Neural cell (in vitro differentiated cells): ENCODE data around the gene WNT5B.

Experiments used
- EP300 ChIP-seq: fragments of 450-650 bp; conservative IDR thresholded peaks from 2 replicates; pipeline ENCODE4 v1.6.1; 2014; ENCODE audit warnings: antibody characterized with exemption, mild to moderate bottlenecking, moderate library complexity; ENCODE audit not compliant: poor library complexity, severe bottlenecking
- RAD21 ChIP-seq: fragments of 450-650 bp; conservative IDR thresholded peaks from 2 replicates; pipeline ENCODE4 v1.6.1; 2014; ENCODE audit warnings: antibody characterized with exemption, mild to moderate bottlenecking, moderate library complexity
- SMC3 ChIP-seq: fragments of 450-650 bp; conservative IDR thresholded peaks from 2 replicates; pipeline ENCODE4 v1.6.1; 2014; ENCODE audit warnings: antibody characterized with exemption, mild to moderate bottlenecking, moderate library complexity; ENCODE audit not compliant: poor library complexity
- TAF1 ChIP-seq: IDR thresholded peaks from 2 replicates; pipeline ENCODE4 v1.6.1; 2012; ENCODE audit warnings: low read depth
- TF ChIP-seq, protein P1 (sequence below): fragments of 450-650 bp; IDR thresholded peaks from 2 replicates; pipeline ENCODE4 v1.5.1; 2014; ENCODE audit warnings: antibody characterized with exemption, mild to moderate bottlenecking, moderate library complexity; ENCODE audit not compliant: poor library complexity, severe bottlenecking
- TF ChIP-seq, protein P2 (sequence below): IDR thresholded peaks from 2 replicates; pipeline ENCODE4 v1.6.1; 2012; ENCODE audit warnings: borderline replicate concordance

DNA sequence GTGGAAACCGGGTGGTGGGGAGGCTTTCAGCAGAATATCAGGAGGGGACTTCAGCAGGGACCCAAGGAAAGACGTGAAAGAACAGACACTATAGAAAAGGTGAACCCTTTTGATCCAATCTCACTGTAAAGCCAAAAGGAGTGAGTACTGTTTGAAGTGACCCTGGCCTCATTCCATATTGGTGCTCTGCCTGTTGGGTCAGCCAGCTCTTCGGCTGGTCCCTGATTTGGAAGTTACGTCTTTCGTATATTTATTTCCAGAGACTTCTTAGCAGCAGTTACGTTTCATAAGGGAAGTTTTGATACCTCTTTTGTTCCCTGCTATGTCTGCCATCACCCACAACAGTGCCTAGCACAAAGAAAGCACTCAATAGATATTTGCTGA, 21.9 kb downstream of the WNT5B start:
- TF ChIP-seq, protein P1, sequence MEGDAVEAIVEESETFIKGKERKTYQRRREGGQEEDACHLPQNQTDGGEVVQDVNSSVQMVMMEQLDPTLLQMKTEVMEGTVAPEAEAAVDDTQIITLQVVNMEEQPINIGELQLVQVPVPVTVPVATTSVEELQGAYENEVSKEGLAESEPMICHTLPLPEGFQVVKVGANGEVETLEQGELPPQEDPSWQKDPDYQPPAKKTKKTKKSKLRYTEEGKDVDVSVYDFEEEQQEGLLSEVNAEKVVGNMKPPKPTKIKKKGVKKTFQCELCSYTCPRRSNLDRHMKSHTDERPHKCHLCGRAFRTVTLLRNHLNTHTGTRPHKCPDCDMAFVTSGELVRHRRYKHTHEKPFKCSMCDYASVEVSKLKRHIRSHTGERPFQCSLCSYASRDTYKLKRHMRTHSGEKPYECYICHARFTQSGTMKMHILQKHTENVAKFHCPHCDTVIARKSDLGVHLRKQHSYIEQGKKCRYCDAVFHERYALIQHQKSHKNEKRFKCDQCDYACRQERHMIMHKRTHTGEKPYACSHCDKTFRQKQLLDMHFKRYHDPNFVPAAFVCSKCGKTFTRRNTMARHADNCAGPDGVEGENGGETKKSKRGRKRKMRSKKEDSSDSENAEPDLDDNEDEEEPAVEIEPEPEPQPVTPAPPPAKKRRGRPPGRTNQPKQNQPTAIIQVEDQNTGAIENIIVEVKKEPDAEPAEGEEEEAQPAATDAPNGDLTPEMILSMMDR: no peak
- TF ChIP-seq RAD21 (no peak), TAF1 (no peak), SMC3 (no peak), EP300 (no peak)
- TF ChIP-seq, protein P2, sequence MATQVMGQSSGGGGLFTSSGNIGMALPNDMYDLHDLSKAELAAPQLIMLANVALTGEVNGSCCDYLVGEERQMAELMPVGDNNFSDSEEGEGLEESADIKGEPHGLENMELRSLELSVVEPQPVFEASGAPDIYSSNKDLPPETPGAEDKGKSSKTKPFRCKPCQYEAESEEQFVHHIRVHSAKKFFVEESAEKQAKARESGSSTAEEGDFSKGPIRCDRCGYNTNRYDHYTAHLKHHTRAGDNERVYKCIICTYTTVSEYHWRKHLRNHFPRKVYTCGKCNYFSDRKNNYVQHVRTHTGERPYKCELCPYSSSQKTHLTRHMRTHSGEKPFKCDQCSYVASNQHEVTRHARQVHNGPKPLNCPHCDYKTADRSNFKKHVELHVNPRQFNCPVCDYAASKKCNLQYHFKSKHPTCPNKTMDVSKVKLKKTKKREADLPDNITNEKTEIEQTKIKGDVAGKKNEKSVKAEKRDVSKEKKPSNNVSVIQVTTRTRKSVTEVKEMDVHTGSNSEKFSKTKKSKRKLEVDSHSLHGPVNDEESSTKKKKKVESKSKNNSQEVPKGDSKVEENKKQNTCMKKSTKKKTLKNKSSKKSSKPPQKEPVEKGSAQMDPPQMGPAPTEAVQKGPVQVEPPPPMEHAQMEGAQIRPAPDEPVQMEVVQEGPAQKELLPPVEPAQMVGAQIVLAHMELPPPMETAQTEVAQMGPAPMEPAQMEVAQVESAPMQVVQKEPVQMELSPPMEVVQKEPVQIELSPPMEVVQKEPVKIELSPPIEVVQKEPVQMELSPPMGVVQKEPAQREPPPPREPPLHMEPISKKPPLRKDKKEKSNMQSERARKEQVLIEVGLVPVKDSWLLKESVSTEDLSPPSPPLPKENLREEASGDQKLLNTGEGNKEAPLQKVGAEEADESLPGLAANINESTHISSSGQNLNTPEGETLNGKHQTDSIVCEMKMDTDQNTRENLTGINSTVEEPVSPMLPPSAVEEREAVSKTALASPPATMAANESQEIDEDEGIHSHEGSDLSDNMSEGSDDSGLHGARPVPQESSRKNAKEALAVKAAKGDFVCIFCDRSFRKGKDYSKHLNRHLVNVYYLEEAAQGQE: no peak
